ENCODE results near the gene RGPD8. TPM values are rescaled to one million over a fixed set of nuclear protein-coding genes. Genes with fewer than 3 reads are reported as not detected.

RGPD8 gene
- total RNA-seq, 1 experiment from 2014 or later, result 8.3 TPM

GRCh38 chr2:112451317-112451716, 17.9 kb upstream of the RGPD8 start:
- ATAC-seq (no peak), DNase-seq (ENCODE audit: low spot score) (no peak)
- POLR2A ChIA-PET, result interaction anchor here (0.7 kb wide), 1 partner anchor 305 kb away, joined by 3 read pairs; no protein-coding TSS in a partner anchor
- Mint-ChIP-seq H3K27ac (no peak overlapping the region), H3K4me3 (no peak overlapping the region), H3K27me3 (ENCODE audit: low read depth) (no peaks in the 10 kb centered on the region), H3K36me3 (no peaks in the 10 kb centered on the region), H3K4me1 (no peaks in the 10 kb centered on the region), H3K9me3 (peaks cover 5% of the 10 kb centered on the region; the same call in 1 of the 2 replicates)
- CTCF ChIA-PET, result no interaction called here
- TF ChIP-seq RELA (CRISPR knock-in tag; IDR thresholded peaks at IDR 0.05; ENCODE audit: borderline replicate concordance), result no peak
- no peak for TF ChIP-seq AR (CRISPR knock-in tag; IDR thresholded peaks at IDR 0.05)
- TF ChIP-seq, protein P1, sequence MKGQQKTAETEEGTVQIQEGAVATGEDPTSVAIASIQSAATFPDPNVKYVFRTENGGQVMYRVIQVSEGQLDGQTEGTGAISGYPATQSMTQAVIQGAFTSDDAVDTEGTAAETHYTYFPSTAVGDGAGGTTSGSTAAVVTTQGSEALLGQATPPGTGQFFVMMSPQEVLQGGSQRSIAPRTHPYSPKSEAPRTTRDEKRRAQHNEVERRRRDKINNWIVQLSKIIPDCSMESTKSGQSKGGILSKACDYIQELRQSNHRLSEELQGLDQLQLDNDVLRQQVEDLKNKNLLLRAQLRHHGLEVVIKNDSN (CRISPR knock-in tag; IDR thresholded peaks at IDR 0.05), result no peak
- TF ChIP-seq SMAD4 (CRISPR knock-in tag; IDR thresholded peaks at IDR 0.05), result no peak
- TF ChIP-seq, protein P2, sequence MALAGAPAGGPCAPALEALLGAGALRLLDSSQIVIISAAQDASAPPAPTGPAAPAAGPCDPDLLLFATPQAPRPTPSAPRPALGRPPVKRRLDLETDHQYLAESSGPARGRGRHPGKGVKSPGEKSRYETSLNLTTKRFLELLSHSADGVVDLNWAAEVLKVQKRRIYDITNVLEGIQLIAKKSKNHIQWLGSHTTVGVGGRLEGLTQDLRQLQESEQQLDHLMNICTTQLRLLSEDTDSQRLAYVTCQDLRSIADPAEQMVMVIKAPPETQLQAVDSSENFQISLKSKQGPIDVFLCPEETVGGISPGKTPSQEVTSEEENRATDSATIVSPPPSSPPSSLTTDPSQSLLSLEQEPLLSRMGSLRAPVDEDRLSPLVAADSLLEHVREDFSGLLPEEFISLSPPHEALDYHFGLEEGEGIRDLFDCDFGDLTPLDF (CRISPR knock-in tag; IDR thresholded peaks at IDR 0.05), result no peak
- no peak for TF ChIP-seq USF2 (CRISPR knock-in tag; IDR thresholded peaks at IDR 0.05)
- TF ChIP-seq CBFB (CRISPR knock-in tag; IDR thresholded peaks at IDR 0.05; ENCODE audit: low read depth), result no peak
- no peak for TF ChIP-seq NR1H2 (CRISPR knock-in tag; IDR thresholded peaks at IDR 0.05)
- TF ChIP-seq ESRRA (CRISPR knock-in tag; IDR thresholded peaks at IDR 0.05; ENCODE audit: borderline replicate concordance), result no peak
- TF ChIP-seq STAT6 (CRISPR knock-in tag; conservative IDR thresholded peaks at IDR 0.05; ENCODE audit: low read depth), result no peak
- TF ChIP-seq ETV6 (CRISPR knock-in tag; IDR thresholded peaks at IDR 0.05), result no peak
- no peak for TF ChIP-seq ZNF263 (CRISPR knock-in tag; IDR thresholded peaks at IDR 0.05; ENCODE audit: low read depth)
- no peak for TF ChIP-seq TP53 (CRISPR knock-in tag; IDR thresholded peaks at IDR 0.05)
- TF ChIP-seq, protein P3, sequence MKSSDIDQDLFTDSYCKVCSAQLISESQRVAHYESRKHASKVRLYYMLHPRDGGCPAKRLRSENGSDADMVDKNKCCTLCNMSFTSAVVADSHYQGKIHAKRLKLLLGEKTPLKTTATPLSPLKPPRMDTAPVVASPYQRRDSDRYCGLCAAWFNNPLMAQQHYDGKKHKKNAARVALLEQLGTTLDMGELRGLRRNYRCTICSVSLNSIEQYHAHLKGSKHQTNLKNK (CRISPR knock-in tag; IDR thresholded peaks at IDR 0.05), result no peak

GRCh38 chr2:112449854-112450253, 16.4 kb upstream of the RGPD8 start:
- CTCF ChIA-PET, result no interaction called here
- H3K4me3 Mint-ChIP-seq, result no peak overlapping the region
- ATAC-seq, result no peak
- H3K27me3 Mint-ChIP-seq (ENCODE audit: low read depth), result no peaks in the 10 kb centered on the region
- POLR2A ChIA-PET, result no interaction called here
- no peak overlapping the region for H3K27ac Mint-ChIP-seq
- peaks cover 5% of the 10 kb centered on the region; the same call in 1 of the 2 replicates for H3K9me3 Mint-ChIP-seq
- no peaks in the 10 kb centered on the region for H3K4me1 Mint-ChIP-seq
- H3K36me3 Mint-ChIP-seq, result no peaks in the 10 kb centered on the region
- DNase-seq (ENCODE audit: low spot score), result no peak
- no peak for TF ChIP-seq PRRX2 (CRISPR knock-in tag; IDR thresholded peaks at IDR 0.05)
- no peak for TF ChIP-seq MXD4 (CRISPR knock-in tag; IDR thresholded peaks at IDR 0.05; ENCODE audit: borderline replicate concordance)
- no peak for TF ChIP-seq ZSCAN18 (CRISPR knock-in tag; IDR thresholded peaks at IDR 0.05)
- no peak for TF ChIP-seq ZNF532 (CRISPR knock-in tag; IDR thresholded peaks at IDR 0.05; ENCODE audit: borderline replicate concordance)
- no peak for TF ChIP-seq ZNF423 (CRISPR knock-in tag; IDR thresholded peaks at IDR 0.05)
- TF ChIP-seq HMGA2 (CRISPR knock-in tag; IDR thresholded peaks at IDR 0.05), result no peak

Data from WTC11 (cell line).